Measurements from ENCODE around the gene CYTL1. TPM values are rescaled to one million over a fixed set of nuclear protein-coding genes. Genes with fewer than 3 reads are reported as not detected.
A peak's percentile ranks its signal among the peaks of the same experiment; 100 is the strongest.

Gene CYTL1
- total RNA-seq, 1 donor = 0.36 TPM

- H3K4me2 ChIP-seq (ENCODE audit: insufficient read depth, low read length) = peak within 1 kb of the TSS; percentile 97
- H3K9me3 ChIP-seq (ENCODE audit: low read depth, low read length) = no peaks in the 10 kb centered on the region
- no peaks in the 10 kb centered on the region for H3K36me3 ChIP-seq (ENCODE audit: insufficient read depth, low read length)
- peaks cover 5% of the 10 kb centered on the region for H3K27me3 ChIP-seq (ENCODE audit: insufficient read depth, low read length)
- H3K4me3 ChIP-seq (ENCODE audit: insufficient read depth, low read length) = peak within 1 kb of the TSS; percentile 70
- peaks cover 13% of the 10 kb centered on the region for H3K4me1 ChIP-seq (ENCODE audit: insufficient read depth, low read length)
- no peak within 1 kb of the TSS for H3K27ac ChIP-seq (ENCODE audit: low read depth, low read length)
- no peaks in the 10 kb centered on the region for H4K20me1 ChIP-seq (ENCODE audit: insufficient read depth, low read length)
- H2AFZ ChIP-seq (ENCODE audit: low read length) = peak within 1 kb of the TSS; percentile 85
- peak; percentile 95 for DNase-seq (ENCODE audit: insufficient read length, low spot score, missing footprints)
- H3K79me2 ChIP-seq (ENCODE audit: insufficient read depth, low read length) = no peaks in the 10 kb centered on the region
- TF ChIP-seq CTCF (IDR thresholded peaks at IDR 0.05; ENCODE audit: extremely low read depth, low read depth, low read length) = no peak
These were observed 32.3 kb upstream of the CYTL1 start, which contains the start of gene STK32B for GRCh38 chr4:5051278-5052203. Gene STK32B, plus strand, starts transcription at chr4:5051480.

- no peaks in the 10 kb centered on the region for H3K36me3 ChIP-seq (ENCODE audit: insufficient read depth, low read length)
- TF ChIP-seq CTCF (IDR thresholded peaks at IDR 0.05; ENCODE audit: extremely low read depth, low read depth, low read length) = peak; percentile 72
- H3K27me3 ChIP-seq (ENCODE audit: insufficient read depth, low read length) = peaks cover 5% of the 10 kb centered on the region
- no peaks in the 10 kb centered on the region for H3K79me2 ChIP-seq (ENCODE audit: insufficient read depth, low read length)
- H3K4me2 ChIP-seq (ENCODE audit: insufficient read depth, low read length) = peak overlapping the region; percentile 97
- no peaks in the 10 kb centered on the region for H3K9me3 ChIP-seq (ENCODE audit: low read depth, low read length)
- H4K20me1 ChIP-seq (ENCODE audit: insufficient read depth, low read length) = no peaks in the 10 kb centered on the region
- peak; percentile 98 for DNase-seq (ENCODE audit: insufficient read length, low spot score, missing footprints)
- no peak overlapping the region for H3K27ac ChIP-seq (ENCODE audit: low read depth, low read length)
- peak overlapping the region; percentile 85 for H2AFZ ChIP-seq (ENCODE audit: low read length)
- peak overlapping the region; percentile 70 for H3K4me3 ChIP-seq (ENCODE audit: insufficient read depth, low read length)
- H3K4me1 ChIP-seq (ENCODE audit: insufficient read depth, low read length) = peaks cover 13% of the 10 kb centered on the region
These were observed 31.4 kb upstream of the CYTL1 start for GRCh38 chr4:5050520-5051277.

- DNase-seq (ENCODE audit: insufficient read length, low spot score, missing footprints) = no peak
- Histone ChIP-seq H3K4me1 (ENCODE audit: insufficient read depth, low read length) (peaks cover 13% of the 10 kb centered on the region), H3K27me3 (ENCODE audit: insufficient read depth, low read length) (peaks cover 11% of the 10 kb centered on the region), H4K20me1 (ENCODE audit: insufficient read depth, low read length) (no peaks in the 10 kb centered on the region), H3K79me2 (ENCODE audit: insufficient read depth, low read length) (no peaks in the 10 kb centered on the region), H3K27ac (ENCODE audit: low read depth, low read length) (no peak overlapping the region), H2AFZ (ENCODE audit: low read length) (no peak overlapping the region), H3K4me3 (ENCODE audit: insufficient read depth, low read length) (no peak overlapping the region), H3K36me3 (ENCODE audit: insufficient read depth, low read length) (no peaks in the 10 kb centered on the region), H3K4me2 (ENCODE audit: insufficient read depth, low read length) (no peak overlapping the region), H3K9me3 (ENCODE audit: low read depth, low read length) (no peaks in the 10 kb centered on the region)
- TF ChIP-seq CTCF (IDR thresholded peaks at IDR 0.05; ENCODE audit: extremely low read depth, low read depth, low read length) = no peak
These were observed 29.5 kb upstream of the CYTL1 start for GRCh38 chr4:5048721-5049120.

GRCh38 chr4:5045097-5045496 lies 25.8 kb upstream of the CYTL1 start:
- Histone ChIP-seq H3K9me3 (ENCODE audit: low read depth, low read length) (no peaks in the 10 kb centered on the region), H3K27ac (ENCODE audit: low read depth, low read length) (no peak overlapping the region), H2AFZ (ENCODE audit: low read length) (no peak overlapping the region), H4K20me1 (ENCODE audit: insufficient read depth, low read length) (no peaks in the 10 kb centered on the region), H3K4me1 (ENCODE audit: insufficient read depth, low read length) (no peaks in the 10 kb centered on the region), H3K36me3 (ENCODE audit: insufficient read depth, low read length) (no peaks in the 10 kb centered on the region), H3K4me2 (ENCODE audit: insufficient read depth, low read length) (no peak overlapping the region), H3K4me3 (ENCODE audit: insufficient read depth, low read length) (no peak overlapping the region), H3K79me2 (ENCODE audit: insufficient read depth, low read length) (no peaks in the 10 kb centered on the region), H3K27me3 (ENCODE audit: insufficient read depth, low read length) (peaks cover 13% of the 10 kb centered on the region)
- no peak for TF ChIP-seq CTCF (IDR thresholded peaks at IDR 0.05; ENCODE audit: extremely low read depth, low read depth, low read length)
- no peak for DNase-seq (ENCODE audit: insufficient read length, low spot score, missing footprints)
